Osteoblast (primary cell): ENCODE measurements around the gene AKAP6. TPM values are rescaled to one million over a fixed set of nuclear protein-coding genes. Genes with fewer than 3 reads are reported as not detected.
A peak's percentile ranks its signal among the peaks of the same experiment; 100 is the strongest.

Experiments
- DNase-seq: peaks from one replicate; pipeline ENCODE4 v3.0.0; 2011; ENCODE audit warnings: low spot score, mixed read lengths; ENCODE audit not compliant: insufficient read length; ENCODE audit errors: missing footprints
- H2AFZ ChIP-seq: 2 replicates; pipeline ENCODE4 v1.6.0; 2011; ENCODE audit warnings: mild to moderate bottlenecking, low read length
- H3K27ac ChIP-seq: 2 replicates; pipeline ENCODE4 v1.5.1; 2011; ENCODE audit warnings: mild to moderate bottlenecking, low read depth, low read length, moderate library complexity
- H3K27me3 ChIP-seq: 2 replicates; pipeline ENCODE4 v1.6.0; 2012; ENCODE audit warnings: mild to moderate bottlenecking, control low read depth, inconsistent platforms, low read length, moderate library complexity; ENCODE audit not compliant: insufficient read depth
- H3K36me3 ChIP-seq: 2 replicates; pipeline ENCODE4 v1.5.1; 2011; ENCODE audit warnings: mild to moderate bottlenecking, low read length, control low read depth, moderate library complexity; ENCODE audit not compliant: insufficient read depth
- H3K4me1 ChIP-seq: 2 replicates; pipeline ENCODE4 v1.5.1; 2011; ENCODE audit warnings: mild to moderate bottlenecking, low read length, control low read depth, moderate library complexity; ENCODE audit not compliant: insufficient read depth
- H3K4me2 ChIP-seq: 2 replicates; pipeline ENCODE4 v1.6.0; 2011; ENCODE audit warnings: mild to moderate bottlenecking, low read length; ENCODE audit not compliant: insufficient read depth
- H3K4me3 ChIP-seq: fragments of 200-600 bp; sonication (generic); 3 replicates; pipeline ENCODE4 v1.5.1; 2012; ENCODE audit warnings: mild to moderate bottlenecking, low read length, inconsistent platforms; ENCODE audit not compliant: insufficient read depth
- H3K79me2 ChIP-seq: 2 replicates; pipeline ENCODE4 v1.6.0; 2012; ENCODE audit warnings: mild to moderate bottlenecking, low read length, control low read depth, inconsistent platforms; ENCODE audit not compliant: insufficient read depth
- H3K9me3 ChIP-seq: 2 replicates; pipeline ENCODE4 v1.5.1; 2011; ENCODE audit warnings: low read depth, low read length, control low read depth
- H4K20me1 ChIP-seq: 2 replicates; pipeline ENCODE4 v1.6.0; 2012; ENCODE audit warnings: mild to moderate bottlenecking, low read length, control low read depth; ENCODE audit not compliant: insufficient read depth
- CTCF ChIP-seq: IDR thresholded peaks from 2 replicates; pipeline ENCODE4 v1.5.1; 2011; ENCODE audit warnings: mild to moderate bottlenecking, low read depth, low read length, moderate library complexity; ENCODE audit errors: extremely low read depth
- total RNA-seq: library from RNA; depleted of rRNA; stranded (reverse); fragments of >200 nt; gene quantifications from 2 replicates; pipeline ENCODE4 v1.2.3, GENCODE V29; 2012

AKAP6 gene
- total RNA-seq, 1 donor = 2.2 TPM

DNA sequence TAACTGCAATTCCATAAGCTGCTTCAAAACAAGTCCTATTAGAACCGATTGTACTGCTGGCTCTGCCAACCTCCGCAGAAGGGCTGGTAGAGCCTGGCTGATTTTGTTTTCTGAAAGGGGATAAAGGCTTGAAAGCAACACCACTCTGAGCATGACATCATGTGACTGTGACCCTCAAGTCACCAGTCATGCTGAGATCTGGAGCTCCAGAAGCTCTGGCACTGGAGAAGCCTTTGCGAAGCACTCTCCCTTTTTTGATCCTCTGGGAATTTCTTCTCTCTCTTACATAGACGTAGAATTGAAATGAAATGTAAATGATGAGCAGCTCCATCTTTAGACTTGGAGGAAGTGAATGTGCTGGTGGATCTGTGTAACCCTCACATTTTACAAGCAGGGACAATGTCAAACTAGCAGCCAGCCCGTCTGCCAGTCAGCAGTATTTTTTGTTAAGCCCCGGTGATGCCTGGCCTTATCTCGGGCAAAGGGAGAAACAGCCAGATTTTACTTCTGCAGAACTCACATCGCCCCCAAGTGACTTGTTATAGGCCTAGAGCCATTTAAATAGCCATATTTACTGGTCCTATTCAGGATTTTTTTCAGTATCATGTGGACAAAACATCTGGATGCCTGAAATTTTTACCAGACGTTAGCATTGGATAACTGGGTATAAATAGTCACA, 497.4 kb downstream of the AKAP6 start:
- Histone ChIP-seq H3K36me3 (no peaks in the 10 kb centered on the region), H4K20me1 (no peaks in the 10 kb centered on the region), H3K27me3 (no peaks in the 10 kb centered on the region), H3K27ac (no peak overlapping the region), H3K9me3 (no peaks in the 10 kb centered on the region), H3K79me2 (no peaks in the 10 kb centered on the region), H3K4me2 (peak overlapping the region; percentile 56), H3K4me3 (no peak overlapping the region), H2AFZ (peak overlapping the region; percentile 53), H3K4me1 (no peaks in the 10 kb centered on the region)
- no peak for DNase-seq
- peak; percentile 37 for TF ChIP-seq CTCF

- no peak overlapping the region for H2AFZ ChIP-seq
- DNase-seq = no peak
- H3K4me3 ChIP-seq = no peak overlapping the region
- H3K27ac ChIP-seq = no peak overlapping the region
- no peaks in the 10 kb centered on the region for H3K27me3 ChIP-seq
- no peaks in the 10 kb centered on the region for H3K9me3 ChIP-seq
- H3K79me2 ChIP-seq = no peaks in the 10 kb centered on the region
- H3K4me1 ChIP-seq = no peaks in the 10 kb centered on the region
- TF ChIP-seq CTCF = no peak
- no peak overlapping the region for H3K4me2 ChIP-seq
- H3K36me3 ChIP-seq = no peaks in the 10 kb centered on the region
- no peaks in the 10 kb centered on the region for H4K20me1 ChIP-seq
Measured at GRCh38 chr14:32827514-32827913, 498.4 kb downstream of the AKAP6 start.

DNA sequence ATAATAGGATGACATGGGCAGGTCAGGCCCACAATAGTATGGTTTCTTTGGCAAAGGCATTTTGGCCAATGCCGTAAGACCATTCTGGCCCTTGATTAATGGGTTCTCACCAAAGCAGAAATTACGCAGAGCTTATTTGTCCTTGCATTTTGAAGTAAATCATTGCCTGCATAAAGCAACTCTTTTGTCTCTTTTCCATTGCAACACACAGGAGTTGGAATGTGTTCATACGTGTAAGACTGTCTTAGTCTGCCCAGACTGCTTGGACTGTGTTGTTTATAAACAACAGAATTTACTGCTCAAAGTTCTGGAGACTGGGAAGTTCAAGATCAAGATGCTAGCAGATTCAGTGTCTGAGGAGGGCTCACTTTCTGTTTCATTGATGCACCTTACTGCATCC, 506.8 kb downstream of the AKAP6 start:
- no peaks in the 10 kb centered on the region for H3K4me1 ChIP-seq
- TF ChIP-seq CTCF = no peak
- H3K9me3 ChIP-seq = no peaks in the 10 kb centered on the region
- no peaks in the 10 kb centered on the region for H4K20me1 ChIP-seq
- H3K36me3 ChIP-seq = no peaks in the 10 kb centered on the region
- H2AFZ ChIP-seq = no peak overlapping the region
- H3K27me3 ChIP-seq = no peaks in the 10 kb centered on the region
- DNase-seq = no peak
- no peak overlapping the region for H3K4me3 ChIP-seq
- H3K79me2 ChIP-seq = no peaks in the 10 kb centered on the region
- H3K4me2 ChIP-seq = no peak overlapping the region
- H3K27ac ChIP-seq = no peak overlapping the region

DNA sequence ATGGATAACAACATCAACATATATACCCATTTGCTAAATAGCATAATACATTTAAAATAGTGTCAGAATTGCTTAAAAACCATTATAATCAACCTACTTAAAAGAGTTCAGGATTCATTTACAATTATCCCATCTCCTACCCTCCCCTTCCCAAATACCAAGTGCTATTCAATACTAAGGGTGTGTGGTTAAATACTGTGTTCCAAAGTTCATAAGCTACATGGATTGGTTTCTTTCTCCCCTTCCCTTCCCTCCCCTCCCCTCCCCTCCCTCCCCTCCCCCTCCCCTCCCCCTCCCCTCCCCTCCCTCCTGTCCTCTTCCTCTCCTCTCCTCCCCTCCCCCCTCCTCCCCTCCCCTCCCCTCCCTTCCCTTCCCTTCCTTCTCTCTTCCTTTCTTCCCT, 512.6 kb downstream of the AKAP6 start:
- TF ChIP-seq CTCF = no peak
- Histone ChIP-seq H3K36me3 (no peaks in the 10 kb centered on the region), H4K20me1 (no peaks in the 10 kb centered on the region), H3K79me2 (no peaks in the 10 kb centered on the region), H3K4me1 (no peaks in the 10 kb centered on the region), H3K9me3 (no peaks in the 10 kb centered on the region), H3K4me3 (no peak overlapping the region), H2AFZ (no peak overlapping the region), H3K27me3 (no peaks in the 10 kb centered on the region), H3K4me2 (no peak overlapping the region), H3K27ac (no peak overlapping the region)
- no peak for DNase-seq
